ENCODE measurements around the gene RNF19B. TPM values are rescaled to one million over a fixed set of nuclear protein-coding genes. Genes with fewer than 3 reads are reported as not detected.

The RNF19B gene
- total and polyA plus RNA-seq, 2 of the 8 experiments (the other 6 are each of a cell fraction or from before 2014, with no cell fraction given): 9.2 to 11.2 TPM

DNA sequence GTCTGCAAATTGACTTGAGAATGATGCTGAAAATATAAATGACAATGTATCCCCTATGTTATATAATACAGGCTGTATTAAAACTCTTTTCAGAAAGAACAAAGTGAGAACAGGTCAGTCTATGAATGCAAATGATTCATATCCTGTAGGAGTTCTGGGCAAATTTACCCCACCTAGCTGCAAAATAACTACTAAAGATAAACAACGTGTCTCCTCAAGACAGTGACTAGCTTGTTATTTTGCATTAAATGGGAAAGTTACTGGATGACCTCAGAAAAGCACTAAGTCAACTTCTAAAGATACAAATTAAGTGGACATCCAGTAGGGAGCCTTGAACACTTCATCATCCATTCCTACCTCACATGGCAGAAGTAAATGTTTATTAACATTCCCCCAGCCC lies 11.1 kb downstream of the RNF19B start:
- FAIRE-seq: no peak
- H4K20me1 ChIP-seq (replicated peaks in 1 of 2; ENCODE audit: control insufficient read depth in 1 of 2, insufficient read depth in 2 of 2, low read length in 2 of 2): peaks cover 0 to 2% of the 10 kb centered on the region in 2 experiments
- WGBS, 2 experiments (ENCODE audit: extremely low coverage in 1 of 2, insufficient coverage in 1 of 2, insufficient read length in 1 of 2, insufficient replicate concordance in 2 of 2, low coverage in 1 of 2, low lambda C conversion rate in 2 of 2, missing lambda C conversion rate in 1 of 2): 72% methylated on average over 1 of the region's 1 CpG; no CpG with 5 or more reads in 1 of the 2 experiments
- TF ChIP-seq HDAC6 (IDR thresholded peaks at IDR 0.05; ENCODE audit: low read depth, low read length): no peak
- TF ChIP-seq, protein P1, sequence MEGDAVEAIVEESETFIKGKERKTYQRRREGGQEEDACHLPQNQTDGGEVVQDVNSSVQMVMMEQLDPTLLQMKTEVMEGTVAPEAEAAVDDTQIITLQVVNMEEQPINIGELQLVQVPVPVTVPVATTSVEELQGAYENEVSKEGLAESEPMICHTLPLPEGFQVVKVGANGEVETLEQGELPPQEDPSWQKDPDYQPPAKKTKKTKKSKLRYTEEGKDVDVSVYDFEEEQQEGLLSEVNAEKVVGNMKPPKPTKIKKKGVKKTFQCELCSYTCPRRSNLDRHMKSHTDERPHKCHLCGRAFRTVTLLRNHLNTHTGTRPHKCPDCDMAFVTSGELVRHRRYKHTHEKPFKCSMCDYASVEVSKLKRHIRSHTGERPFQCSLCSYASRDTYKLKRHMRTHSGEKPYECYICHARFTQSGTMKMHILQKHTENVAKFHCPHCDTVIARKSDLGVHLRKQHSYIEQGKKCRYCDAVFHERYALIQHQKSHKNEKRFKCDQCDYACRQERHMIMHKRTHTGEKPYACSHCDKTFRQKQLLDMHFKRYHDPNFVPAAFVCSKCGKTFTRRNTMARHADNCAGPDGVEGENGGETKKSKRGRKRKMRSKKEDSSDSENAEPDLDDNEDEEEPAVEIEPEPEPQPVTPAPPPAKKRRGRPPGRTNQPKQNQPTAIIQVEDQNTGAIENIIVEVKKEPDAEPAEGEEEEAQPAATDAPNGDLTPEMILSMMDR (IDR thresholded peaks at IDR 0.05; ENCODE audit: control extremely low read depth in 1 of 3, insufficient read depth in 1 of 3, low read depth in 1 of 3, low read length in 3 of 3): no peak
- no peak for TF ChIP-seq SIRT6 (IDR thresholded peaks at IDR 0.05; ENCODE audit: low read length)
- TF ChIP-seq EP300 (IDR thresholded peaks at IDR 0.05; ENCODE audit: borderline replicate concordance in 1 of 2, low read depth in 2 of 2, low read length in 2 of 2): no peak
- TF ChIP-seq, protein P2, sequence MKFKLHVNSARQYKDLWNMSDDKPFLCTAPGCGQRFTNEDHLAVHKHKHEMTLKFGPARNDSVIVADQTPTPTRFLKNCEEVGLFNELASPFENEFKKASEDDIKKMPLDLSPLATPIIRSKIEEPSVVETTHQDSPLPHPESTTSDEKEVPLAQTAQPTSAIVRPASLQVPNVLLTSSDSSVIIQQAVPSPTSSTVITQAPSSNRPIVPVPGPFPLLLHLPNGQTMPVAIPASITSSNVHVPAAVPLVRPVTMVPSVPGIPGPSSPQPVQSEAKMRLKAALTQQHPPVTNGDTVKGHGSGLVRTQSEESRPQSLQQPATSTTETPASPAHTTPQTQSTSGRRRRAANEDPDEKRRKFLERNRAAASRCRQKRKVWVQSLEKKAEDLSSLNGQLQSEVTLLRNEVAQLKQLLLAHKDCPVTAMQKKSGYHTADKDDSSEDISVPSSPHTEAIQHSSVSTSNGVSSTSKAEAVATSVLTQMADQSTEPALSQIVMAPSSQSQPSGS (IDR thresholded peaks at IDR 0.05; ENCODE audit: low read length): no peak
- TF ChIP-seq CHD1 (IDR thresholded peaks at IDR 0.05; ENCODE audit: low read depth, low read length): no peak
- no peak for TF ChIP-seq SUZ12 (IDR thresholded peaks at IDR 0.05; ENCODE audit: low read length)
- no peak for TF ChIP-seq BACH1 (IDR thresholded peaks at IDR 0.05; ENCODE audit: low read length)
- no peak for TF ChIP-seq GABPA (IDR thresholded peaks at IDR 0.05; ENCODE audit: borderline replicate concordance, insufficient read depth, low read length)

More for the DNA sequence above, 11.1 kb downstream of the RNF19B start:
- ChIA-PET CTCF (ENCODE audit: partially characterized antibody) (interaction anchor here (0.6 to 1.3 kb wide), 6 partner anchors 10 to 455 kb away, joined by 3 read pairs; no protein-coding TSS in a partner anchor), POLR2A (ENCODE audit: partially characterized antibody) (interaction anchor here (0.6 to 4.2 kb wide), 3 partner anchors 11 to 196 kb away, joined by 3 to 19 read pairs (median 3); partner anchors contain the start of gene RNF19B)
- no peak overlapping the region for H4K8ac ChIP-seq (ENCODE audit: extremely low read depth, insufficient read depth, low read length)
- no peak for DNase-seq (ENCODE audit: low read depth in 1 of 2, low spot score in 2 of 2)
- H3K36me3 ChIP-seq (ENCODE audit: control insufficient read depth in 2 of 4, insufficient read depth in 4 of 4, low read length in 3 of 4): no peaks in the 10 kb centered on the region
- no peak overlapping the region for H3K4me2 ChIP-seq (ENCODE audit: insufficient read depth in 1 of 2, low read depth in 2 of 2, low read length in 2 of 2)
- H3K23me2 ChIP-seq (ENCODE audit: low read depth, low read length): no peaks in the 10 kb centered on the region
- no peak overlapping the region for H3K9ac ChIP-seq (replicated peaks in 1 of 4; ENCODE audit: extremely low read depth in 1 of 4, low read depth in 3 of 4, low read length in 3 of 4)
- H3K14ac ChIP-seq (ENCODE audit: insufficient read length): no peak overlapping the region
- no peak overlapping the region for H3K23ac ChIP-seq (ENCODE audit: insufficient read length)
- H3K56ac ChIP-seq (replicated peaks; ENCODE audit: insufficient read length, low read depth, low read length): no peak overlapping the region
- no peak overlapping the region for H3K4me3 ChIP-seq (ENCODE audit: extremely low read depth in 1 of 4, insufficient read depth in 2 of 4, low read depth in 3 of 4, low read length in 4 of 4)
- H3K79me2 ChIP-seq (ENCODE audit: control insufficient read depth in 1 of 2, insufficient read depth in 2 of 2, low read length in 2 of 2): peaks cover 0 to 10% of the 10 kb centered on the region in 2 experiments; a peak in 2 of 4 replicates
- no peak overlapping the region for H2AFZ ChIP-seq (ENCODE audit: low read length)
- no peaks in the 10 kb centered on the region for H3K27me3 ChIP-seq (replicated peaks in 1 of 4; ENCODE audit: control insufficient read depth in 3 of 4, extremely low read depth in 1 of 4, insufficient read depth in 3 of 4, low read length in 3 of 4)
- H2BK15ac ChIP-seq (ENCODE audit: low read length): no peak overlapping the region
- H4K5ac ChIP-seq (ENCODE audit: insufficient read length, low read depth, low read length): no peak overlapping the region
- peaks cover 2% of the 10 kb centered on the region; the same call in 1 of the 2 replicates for H3K79me1 ChIP-seq (ENCODE audit: low read depth, low read length)
- H2BK5ac ChIP-seq (ENCODE audit: low read depth, low read length): no peak overlapping the region
- H4K91ac ChIP-seq (replicated peaks; ENCODE audit: insufficient read length, low read length): no peak overlapping the region
- H2BK20ac ChIP-seq (ENCODE audit: low read length): no peak overlapping the region
- H3K9me3 ChIP-seq (ENCODE audit: insufficient read depth in 2 of 2, low read depth in 1 of 2, low read length in 1 of 2): no peaks in the 10 kb centered on the region
- no peak overlapping the region for H2BK12ac ChIP-seq (ENCODE audit: low read depth, low read length)
- no peaks in the 10 kb centered on the region; a peak in 1 of 7 replicates for H3K4me1 ChIP-seq (replicated peaks in 1 of 4; ENCODE audit: control insufficient read depth in 3 of 4, insufficient read depth in 4 of 4, low read length in 3 of 4)
- H3K18ac ChIP-seq (ENCODE audit: extremely low read depth, low read length): no peak overlapping the region
- H2AK5ac ChIP-seq (ENCODE audit: low read depth, low read length): no peak overlapping the region
- no peak overlapping the region for H2BK120ac ChIP-seq (replicated peaks; ENCODE audit: low read depth, low read length)
- no peak overlapping the region for H3K27ac ChIP-seq (ENCODE audit: low read depth, low read length)
- no peak overlapping the region for H3K4ac ChIP-seq (replicated peaks; ENCODE audit: insufficient read length, low read depth, low read length)
